Endothelial cell of umbilical vein (primary cell): ENCODE measurements around the gene SEZ6L2. TPM values are rescaled to one million over a fixed set of nuclear protein-coding genes. Genes with fewer than 3 reads are reported as not detected.

Source experiments
- BruUV-seq: library from RNA; stranded (reverse); fragments of 400-500 nt; replicated peaks from 2 replicates; lab custom pipeline; 2021; lab: Mats Ljungman, UMichigan
- CTCF ChIA-PET: fragments of 300-600, 350-600 bp; sonication (Branson Sonifier 250); formaldehyde crosslinking; loops from one replicate; lab custom pipeline; 2021; ENCODE audit warnings: antibody characterized with exemption, inconsistent platforms; lab: Charles Lee
- POLR2A ChIA-PET: fragments of 300-600, 350-600 bp; sonication (Branson Sonifier 250); formaldehyde crosslinking; loops from one replicate; lab custom pipeline; 2021; ENCODE audit warnings: antibody characterized with exemption, inconsistent platforms; lab: Charles Lee
- DNase-seq: peaks from one replicate; pipeline ENCODE4 v3.0.0-alpha.2; 2011; ENCODE audit warnings: low read depth, low spot score
- FAIRE-seq: peaks from 2 replicates; lab custom pipeline; 2011; peaks lifted over from hg19 to GRCh38; lab: Jason Lieb, UNC
- H2AFZ ChIP-seq: 2 replicates; pipeline ENCODE4 v1.6.0; 2012; ENCODE audit warnings: low read depth, low read length, control low read depth, inconsistent platforms
- H3K27ac ChIP-seq: 2 replicates; pipeline ENCODE4 v1.5.1; 2011; ENCODE audit warnings: low read depth, mild to moderate bottlenecking, control low read depth, low read length, moderate library complexity; ENCODE audit not compliant: insufficient read depth
- H3K27me3 ChIP-seq, 2 experiments: 2 replicates each; pipeline versions ENCODE4 v1.6.0 to v1.6.1; 2011; ENCODE audit warnings: low read length in 2 of 2, mixed read lengths in 1 of 2; ENCODE audit not compliant: control insufficient read depth in 2 of 2, insufficient read depth in 2 of 2
- H3K36me3 ChIP-seq, 2 experiments: 2 replicates in 1 of 2; 3 replicates in 1 of 2; pipeline ENCODE4 v1.5.1; 2011; ENCODE audit warnings: low read length in 2 of 2, mild to moderate bottlenecking in 1 of 2, moderate library complexity in 1 of 2; ENCODE audit not compliant: control insufficient read depth in 2 of 2, insufficient read depth in 2 of 2; ENCODE audit errors: extremely low read depth in 1 of 2
- H3K4me1 ChIP-seq: 3 replicates; pipeline ENCODE4 v1.5.1; 2011; ENCODE audit warnings: mild to moderate bottlenecking, low read length; ENCODE audit not compliant: control insufficient read depth, insufficient read depth; ENCODE audit errors: extremely low read depth
- H3K4me2 ChIP-seq: 2 replicates; pipeline ENCODE4 v1.6.1; 2011; ENCODE audit warnings: low read length, control low read depth, mixed read lengths; ENCODE audit not compliant: insufficient read depth
- H3K4me3 ChIP-seq, 3 experiments: fragments of 200-600 bp in 1 of 3; sonication (generic), shearing (Covaris generic) in 1 of 3; replicated peaks in 1 of 3; 2 replicates each; pipeline ENCODE4 v1.5.1; 2011 to 2016; ENCODE audit warnings: control low read depth in 3 of 3, low read length in 3 of 3, mild to moderate bottlenecking in 2 of 3, inconsistent platforms in 1 of 3, low read depth in 1 of 3, moderate library complexity in 1 of 3; ENCODE audit not compliant: insufficient read depth in 1 of 3
- H3K79me2 ChIP-seq: 2 replicates; pipeline ENCODE4 v1.6.0; 2012; ENCODE audit warnings: low read length, inconsistent platforms; ENCODE audit not compliant: control insufficient read depth, insufficient read depth
- H3K9ac ChIP-seq: replicated peaks from 2 replicates; pipeline ENCODE3; 2011; ENCODE audit warnings: low read length, control low read depth; ENCODE audit not compliant: insufficient read depth; ENCODE audit errors: extremely low read depth
- H3K9me1 ChIP-seq: replicated peaks from 3 replicates; pipeline ENCODE4 v1.6.0; 2011; ENCODE audit warnings: mild to moderate bottlenecking, low read length; ENCODE audit not compliant: control insufficient read depth, insufficient read depth; ENCODE audit errors: extremely low read depth
- H3K9me3 ChIP-seq: replicated peaks from 2 replicates; pipeline ENCODE4 v1.5.1; 2012; ENCODE audit warnings: low read length, inconsistent platforms; ENCODE audit not compliant: control insufficient read depth, insufficient read depth
- H4K20me1 ChIP-seq: replicated peaks from 2 replicates; pipeline ENCODE3; 2011; ENCODE audit warnings: mild to moderate bottlenecking, low read length; ENCODE audit not compliant: control insufficient read depth, insufficient read depth; ENCODE audit errors: extremely low read depth
- CTCF ChIP-seq, 2 donors: IDR thresholded peaks; 1 replicate in 1 of 2; 2 replicates in 1 of 2; pipeline ENCODE4 v1.5.1; 2011; ENCODE audit warnings: low read length in 2 of 2, mild to moderate bottlenecking in 2 of 2, moderate library complexity in 2 of 2, control low read depth in 1 of 2, inconsistent platforms in 1 of 2, low read depth in 1 of 2; ENCODE audit not compliant: insufficient read depth in 1 of 2; ENCODE audit errors: extremely low read depth in 1 of 2
- EZH2 ChIP-seq: IDR thresholded peaks from 2 replicates; pipeline ENCODE4 v1.6.1; 2012; ENCODE audit warnings: borderline replicate concordance, low read depth, mild to moderate bottlenecking, moderate library complexity, low read length, inconsistent platforms; ENCODE audit not compliant: severe bottlenecking
- FOS ChIP-seq: IDR thresholded peaks from 2 replicates; pipeline ENCODE4 v1.6.1; 2011; ENCODE audit warnings: mild to moderate bottlenecking, low read length, moderate library complexity, borderline replicate concordance; ENCODE audit not compliant: insufficient read depth
- GATA2 ChIP-seq: IDR thresholded peaks from 2 replicates; pipeline ENCODE4 v1.7.0; 2011; ENCODE audit warnings: low read depth, mild to moderate bottlenecking, moderate library complexity, mixed read lengths, low read length; ENCODE audit not compliant: insufficient read length, insufficient read depth
- JUN ChIP-seq: IDR thresholded peaks from 2 replicates; pipeline ENCODE4 v1.6.1; 2011; ENCODE audit warnings: borderline replicate concordance, low read depth; ENCODE audit not compliant: insufficient read length, insufficient read depth
- MAX ChIP-seq: IDR thresholded peaks from 2 replicates; pipeline ENCODE4 v1.6.1; 2011; ENCODE audit not compliant: insufficient read depth, insufficient read length
- MYC ChIP-seq: IDR thresholded peaks from one replicate; pipeline ENCODE4 v1.6.1; 2011; ENCODE audit warnings: mild to moderate bottlenecking, low read depth, low read length
- POLR2A ChIP-seq: IDR thresholded peaks from 2 replicates; pipeline ENCODE4 v1.6.1; 2012; ENCODE audit warnings: low read depth, mild to moderate bottlenecking, control low read depth, low read length
- POLR2AphosphoS5 ChIP-seq: IDR thresholded peaks from 2 replicates; pipeline ENCODE4 v1.6.1; 2012; ENCODE audit warnings: low read depth, mild to moderate bottlenecking, control low read depth, low read length, moderate library complexity; ENCODE audit not compliant: insufficient read depth
- dilution Hi-C: fragments of 300-500 bp; cut with MboI; formaldehyde crosslinking; loops from one replicate; pipeline ENCODE4 v1.15.0; 2019; ENCODE audit warnings: low sequenced_read_pairs; ENCODE audit not compliant: extremely low pct_ligation_motif_present
- intact Hi-C: fragments of 100-400 bp; cut with micrococcal nuclease; formaldehyde crosslinking; loops from one replicate; pipeline ENCODE4 v1.10.0; 2022
- polyA plus RNA-seq, 4 experiments: library from polyadenylated mRNA; depleted of rRNA in 3 of 4; stranded (reverse) in 3 of 4; unstranded in 1 of 4; fragments of >200 nt; gene quantifications; 2 replicates each; pipeline versions ENCODE4 v1.2.1 to v1.2.3, GENCODE V29; 2011 to 2012; ENCODE audit warnings: missing spikeins in 1 of 4
- total RNA-seq: library from RNA; stranded (reverse); gene quantifications from 2 replicates; pipeline ENCODE4 v1.2.3, GENCODE V29; 2021

SEZ6L2 gene
- total and polyA plus RNA-seq, 2 donors (not counting 3 experiments of a cell fraction or from before 2014, with no cell fraction given) = 2.4 to 4.5 TPM

- no peak overlapping the region for H3K4me2 ChIP-seq
- DNase-seq (no peak), FAIRE-seq (no peak)
- H4K20me1 ChIP-seq = no peaks in the 10 kb centered on the region
- ChIA-PET POLR2A (no interaction called here), CTCF (interaction anchor here (0.9 to 1.5 kb wide), 2 partner anchors 36 to 77 kb away, joined by 3 to 6 read pairs; no protein-coding TSS in a partner anchor)
- no peaks in the 10 kb centered on the region for H3K4me1 ChIP-seq
- H3K9me1 ChIP-seq = no peaks in the 10 kb centered on the region
- BruUV-seq = no TSS peak
- H2AFZ ChIP-seq = no peak overlapping the region
- no peak overlapping the region for H3K4me3 ChIP-seq
- no peak for TF ChIP-seq EZH2
- no peak for TF ChIP-seq POLR2A
- TF ChIP-seq MYC = no peak
- TF ChIP-seq FOS = no peak
- no peak for TF ChIP-seq CTCF (IDR thresholded peaks at IDR 0.05; ENCODE audit: extremely low read depth in 1 of 2, insufficient read depth in 1 of 2, low read depth in 1 of 2, low read length in 2 of 2)
- TF ChIP-seq JUN = no peak
- no peak for TF ChIP-seq POLR2AphosphoS5
- TF ChIP-seq GATA2 = no peak
- no peak for TF ChIP-seq MAX
- H3K79me2 ChIP-seq = no peaks in the 10 kb centered on the region
- H3K9ac ChIP-seq = no peak overlapping the region
- no peaks in the 10 kb centered on the region for H3K27me3 ChIP-seq
- H3K9me3 ChIP-seq = no peaks in the 10 kb centered on the region
- dilution Hi-C loops = no loop called here
- no peak overlapping the region for H3K27ac ChIP-seq
- peaks cover 0 to 21% of the 10 kb centered on the region in 2 experiments for H3K36me3 ChIP-seq
- intact Hi-C loops = no loop called here
These were observed 55.4 kb downstream of the SEZ6L2 start for GRCh38 chr16:29843931-29844330.
